ENCODE results near the gene DPYSL4. TPM values are rescaled to one million over a fixed set of nuclear protein-coding genes. Genes with fewer than 3 reads are reported as not detected.

Gene DPYSL4
- total RNA-seq, 4 donors from 2014 or later = 1.5 to 5.0 TPM; not detected in 2

DNA sequence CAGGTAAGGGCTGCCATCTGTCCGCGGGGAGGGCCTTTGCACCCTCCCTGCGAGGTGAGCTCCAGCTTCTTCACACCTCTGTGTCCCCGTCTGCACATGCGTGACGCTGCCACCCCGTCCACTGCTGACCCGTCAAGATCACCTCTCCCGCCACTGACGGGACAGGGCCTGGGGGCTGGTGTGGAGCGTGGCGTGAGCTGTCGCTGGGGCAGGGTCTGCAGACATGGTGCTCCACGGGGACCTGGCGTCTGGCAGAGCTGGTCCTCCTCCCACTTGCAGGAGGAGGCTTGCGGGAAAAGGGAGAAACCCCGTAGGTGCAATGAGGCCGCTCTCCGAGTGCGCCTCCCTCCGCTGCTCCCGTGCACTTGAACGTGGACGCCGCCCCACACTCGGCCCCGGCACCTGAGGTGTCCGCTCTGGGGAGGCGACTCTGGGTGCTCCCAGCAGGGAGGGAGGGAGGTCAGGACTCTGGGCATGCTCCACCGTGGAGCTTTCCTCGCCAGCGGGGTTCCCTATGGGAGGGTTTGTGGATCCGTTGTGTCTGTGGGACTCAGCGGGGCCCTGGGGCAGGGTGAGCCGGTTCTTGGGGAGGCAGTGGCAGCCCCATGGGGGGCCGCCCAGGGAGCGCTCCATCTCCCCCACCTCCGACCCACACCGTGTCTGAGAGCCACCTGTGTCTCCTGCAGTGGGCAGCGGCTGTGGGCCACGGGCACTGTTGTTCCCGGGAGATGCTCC is 17.6 kb upstream of the DPYSL4 start:
- H3K36me3 ChIP-seq = no peaks in the 10 kb centered on the region
- DNase-seq = no peak
- H3K27ac ChIP-seq = no peak overlapping the region
- no peak overlapping the region for H3K4me3 ChIP-seq
- H3K4me1 ChIP-seq = no peaks in the 10 kb centered on the region
- no peak for TF ChIP-seq POLR2A (IDR thresholded peaks at IDR 0.05)
- TF ChIP-seq, protein P1, sequence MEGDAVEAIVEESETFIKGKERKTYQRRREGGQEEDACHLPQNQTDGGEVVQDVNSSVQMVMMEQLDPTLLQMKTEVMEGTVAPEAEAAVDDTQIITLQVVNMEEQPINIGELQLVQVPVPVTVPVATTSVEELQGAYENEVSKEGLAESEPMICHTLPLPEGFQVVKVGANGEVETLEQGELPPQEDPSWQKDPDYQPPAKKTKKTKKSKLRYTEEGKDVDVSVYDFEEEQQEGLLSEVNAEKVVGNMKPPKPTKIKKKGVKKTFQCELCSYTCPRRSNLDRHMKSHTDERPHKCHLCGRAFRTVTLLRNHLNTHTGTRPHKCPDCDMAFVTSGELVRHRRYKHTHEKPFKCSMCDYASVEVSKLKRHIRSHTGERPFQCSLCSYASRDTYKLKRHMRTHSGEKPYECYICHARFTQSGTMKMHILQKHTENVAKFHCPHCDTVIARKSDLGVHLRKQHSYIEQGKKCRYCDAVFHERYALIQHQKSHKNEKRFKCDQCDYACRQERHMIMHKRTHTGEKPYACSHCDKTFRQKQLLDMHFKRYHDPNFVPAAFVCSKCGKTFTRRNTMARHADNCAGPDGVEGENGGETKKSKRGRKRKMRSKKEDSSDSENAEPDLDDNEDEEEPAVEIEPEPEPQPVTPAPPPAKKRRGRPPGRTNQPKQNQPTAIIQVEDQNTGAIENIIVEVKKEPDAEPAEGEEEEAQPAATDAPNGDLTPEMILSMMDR (IDR thresholded peaks at IDR 0.05) = no peak
- no peaks in the 10 kb centered on the region for H3K27me3 ChIP-seq
- H3K9me3 ChIP-seq = no peaks in the 10 kb centered on the region
- intact Hi-C loops (cut with DNase I; ENCODE audit: low total_unique reads) = no loop called here

DNA sequence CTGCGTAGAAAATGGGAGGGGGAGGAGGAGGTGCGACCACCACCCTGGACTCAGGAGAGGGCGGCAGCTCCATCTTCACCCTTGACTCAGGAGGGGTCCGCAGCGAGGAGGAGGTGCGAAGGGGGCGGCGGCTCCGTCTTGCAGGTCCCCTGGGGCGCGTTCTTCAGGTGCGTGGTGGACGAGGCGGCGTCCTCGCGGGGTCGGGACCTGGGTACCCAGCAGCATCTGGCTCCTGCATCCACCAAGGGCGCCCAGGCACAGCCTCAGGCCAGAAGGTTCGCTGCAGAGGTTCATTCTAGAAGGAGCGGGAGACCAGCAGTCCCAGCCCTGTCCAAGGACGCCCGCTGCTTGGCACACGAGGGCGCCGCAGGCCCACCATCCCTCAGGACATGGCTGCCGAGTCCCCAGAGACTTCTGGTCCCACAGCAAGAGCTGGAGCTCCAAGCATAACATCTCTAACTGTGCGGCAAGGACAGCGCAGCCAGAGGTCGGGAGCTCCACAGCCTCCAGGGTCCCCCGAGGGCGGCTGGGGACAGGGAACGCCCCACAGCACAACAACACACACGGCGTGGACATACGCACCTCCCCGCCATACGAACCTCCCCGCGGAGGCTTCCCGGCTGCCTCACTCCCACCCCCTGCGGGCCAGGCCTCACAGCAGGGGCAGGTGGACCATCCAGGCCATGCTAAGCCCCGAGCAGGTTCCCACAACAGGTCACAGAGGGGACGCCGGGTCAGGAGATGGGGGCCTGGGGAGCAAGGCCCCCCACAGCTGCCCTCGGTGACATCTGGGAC is 16.8 kb upstream of the DPYSL4 start:
- H3K4me1 ChIP-seq = no peaks in the 10 kb centered on the region
- no peak for DNase-seq
- no peaks in the 10 kb centered on the region for H3K27me3 ChIP-seq
- intact Hi-C loops (cut with DNase I; ENCODE audit: low total_unique reads) = no loop called here
- H3K36me3 ChIP-seq = no peaks in the 10 kb centered on the region
- H3K9me3 ChIP-seq = no peaks in the 10 kb centered on the region
- no peak overlapping the region for H3K27ac ChIP-seq
- TF ChIP-seq POLR2A (IDR thresholded peaks at IDR 0.05) = no peak
- TF ChIP-seq, protein P1 (IDR thresholded peaks at IDR 0.05) = no peak
- no peak overlapping the region for H3K4me3 ChIP-seq

DNA sequence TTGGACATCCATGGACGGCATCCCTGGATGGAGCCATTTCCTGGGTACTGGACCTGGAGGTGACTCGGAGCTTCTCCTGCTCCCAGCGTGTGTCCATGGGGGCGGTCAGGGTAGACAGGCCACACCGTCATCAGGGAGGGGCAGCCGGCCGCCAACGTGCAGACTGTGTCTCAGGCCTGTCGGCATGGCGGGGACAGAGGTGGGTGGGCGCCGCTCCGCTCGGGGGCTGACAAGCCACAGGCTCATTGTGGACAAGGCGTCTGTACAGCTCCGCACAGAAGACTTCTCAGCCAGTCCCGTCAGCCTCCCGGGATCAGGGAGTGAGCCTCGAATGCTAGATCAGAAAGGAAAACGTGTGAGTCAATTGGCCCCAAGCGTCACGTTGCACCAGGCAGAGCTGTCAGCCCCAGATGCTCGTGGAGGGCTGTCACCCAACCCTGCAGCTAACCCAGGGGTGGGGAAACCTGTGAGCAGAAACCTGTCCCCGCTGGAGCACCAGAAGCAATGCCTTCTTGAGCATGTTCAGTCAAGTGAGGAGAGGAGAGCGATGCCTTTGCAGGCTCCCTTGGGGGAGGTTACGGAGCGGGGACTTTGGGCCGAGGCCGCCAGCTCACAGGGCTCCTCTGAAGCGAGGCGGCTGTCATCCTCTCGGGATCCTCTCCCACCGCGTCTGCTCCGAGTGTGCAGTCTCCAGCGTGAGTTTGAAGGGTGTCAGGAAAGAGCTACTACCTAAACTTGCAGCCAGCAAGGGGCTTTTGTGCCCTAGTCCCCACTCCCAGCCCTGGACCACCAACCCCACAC is 16.0 kb upstream of the DPYSL4 start:
- no peak for DNase-seq
- no peak overlapping the region for H3K4me3 ChIP-seq
- H3K9me3 ChIP-seq = no peaks in the 10 kb centered on the region
- H3K36me3 ChIP-seq = no peaks in the 10 kb centered on the region
- H3K27ac ChIP-seq = no peak overlapping the region
- no peaks in the 10 kb centered on the region for H3K4me1 ChIP-seq
- no peak for TF ChIP-seq POLR2A (IDR thresholded peaks at IDR 0.05)
- TF ChIP-seq, protein P1 (IDR thresholded peaks at IDR 0.05) = no peak
- intact Hi-C loops (cut with DNase I; ENCODE audit: low total_unique reads) = no loop called here
- H3K27me3 ChIP-seq = no peaks in the 10 kb centered on the region

DNA sequence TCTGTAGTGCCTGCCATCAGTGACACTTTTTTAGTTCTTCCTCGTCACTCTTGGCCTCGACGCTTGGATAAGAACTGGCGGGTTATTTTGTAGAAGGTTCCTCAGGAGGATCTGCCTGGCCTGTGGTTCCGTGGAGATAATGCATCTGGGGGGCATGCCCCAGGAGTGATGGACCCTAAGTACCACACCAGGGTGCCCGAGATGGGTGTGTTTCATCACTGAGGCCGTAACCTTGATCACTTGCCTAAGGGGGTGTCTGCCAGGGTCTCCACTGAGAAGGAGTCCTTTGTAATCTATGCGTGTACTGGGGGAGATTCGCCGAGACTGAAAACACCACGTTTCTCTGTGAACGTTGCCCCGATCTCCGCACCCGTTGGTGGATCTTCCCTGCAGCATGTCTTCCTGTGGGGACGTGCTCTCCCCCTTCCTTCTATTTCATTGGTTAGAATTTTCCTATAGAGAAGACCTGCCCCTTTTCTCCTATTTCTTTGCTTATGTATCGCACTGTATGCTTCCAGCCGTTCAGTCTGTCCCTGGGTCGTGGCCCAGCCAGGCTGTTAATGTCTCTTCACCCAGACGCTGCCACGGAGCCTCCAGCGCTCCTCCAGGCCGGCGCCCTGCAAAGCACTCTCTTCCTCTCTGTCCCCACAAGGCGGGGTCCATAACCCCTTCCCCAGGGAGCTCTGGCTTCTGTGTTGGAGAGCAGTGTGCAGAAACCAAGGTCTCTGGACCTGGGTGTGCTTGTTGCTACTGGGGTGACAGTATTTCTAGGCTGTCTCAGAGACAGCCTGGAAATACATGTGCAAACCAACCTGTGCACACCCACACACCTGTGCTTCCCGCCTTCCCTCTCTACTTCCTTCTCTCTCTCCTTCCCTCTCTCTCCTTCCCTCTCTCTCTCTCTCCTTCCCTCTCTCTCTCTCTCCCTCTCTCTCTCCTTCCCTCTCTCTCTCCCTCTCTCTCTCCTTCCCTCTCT is 14.4 kb upstream of the DPYSL4 start:
- Histone ChIP-seq H3K27ac (no peak overlapping the region), H3K4me1 (no peaks in the 10 kb centered on the region), H3K27me3 (no peaks in the 10 kb centered on the region), H3K9me3 (no peaks in the 10 kb centered on the region), H3K4me3 (no peak overlapping the region), H3K36me3 (no peaks in the 10 kb centered on the region)
- intact Hi-C loops (cut with DNase I; ENCODE audit: low total_unique reads) = no loop called here
- no peak for DNase-seq
- TF ChIP-seq POLR2A (IDR thresholded peaks at IDR 0.05) = no peak
- TF ChIP-seq, protein P1 (IDR thresholded peaks at IDR 0.05) = no peak
